HEK293 (cell line): ENCODE results near the gene GFM2.

Experiments used
- CTCF ChIA-PET: fragments of 350-600 bp; formaldehyde crosslinking; extraction: SDS; loops from one replicate; lab custom pipeline; 2021; ENCODE audit warnings: antibody characterized with exemption; lab: Yijun Ruan, JAX
- POLR2A ChIA-PET: fragments of 300-600 bp; formaldehyde crosslinking; extraction: SDS; loops from one replicate; lab custom pipeline; 2020; ENCODE audit warnings: antibody characterized with exemption, inconsistent platforms; lab: Yijun Ruan, JAX
- H3K27ac ChIP-seq: fragments of 200-500 bp; sonication (Bioruptor generic); 2 replicates; pipeline ENCODE4 v1.5.1; 2014; ENCODE audit warnings: low read depth, low read length, control low read depth, inconsistent platforms; ENCODE audit errors: extremely low read depth
- H3K36me3 ChIP-seq, 2 experiments: fragments of 200-500 bp in 1 of 2; sonication (Bioruptor generic) in 1 of 2; 1 replicate in 1 of 2; 2 replicates in 1 of 2; pipeline ENCODE4 v1.5.1; 2014 to 2017; ENCODE audit warnings: inconsistent platforms in 2 of 2, low read length in 2 of 2; ENCODE audit not compliant: control insufficient read depth in 2 of 2, insufficient read depth in 1 of 2
- H3K4me1 ChIP-seq: fragments of 200-500 bp; sonication (Bioruptor generic); 2 replicates; pipeline ENCODE4 v1.5.1; 2014; ENCODE audit warnings: mild to moderate bottlenecking, low read length, inconsistent platforms; ENCODE audit not compliant: control insufficient read depth, insufficient read depth
- H3K4me3 ChIP-seq: 2 replicates; pipeline ENCODE4 v1.5.1; 2011; ENCODE audit warnings: low read depth, mild to moderate bottlenecking, control low read depth, low read length, moderate library complexity
- H3K9me3 ChIP-seq: fragments of 200-500 bp; sonication (Bioruptor generic); 2 replicates; pipeline ENCODE4 v1.5.1; 2014; ENCODE audit warnings: low read depth, low read length, inconsistent platforms; ENCODE audit not compliant: control insufficient read depth, insufficient read depth
- GLIS1 ChIP-seq: fragments of 450-650 bp; formaldehyde crosslinking; IDR thresholded peaks from 2 replicates; pipeline ENCODE4 v1.5.1; 2016; ENCODE audit warnings: missing biosample characterization, missing genetic modification characterization
- KLF10 ChIP-seq: fragments of 450-650 bp; IDR thresholded peaks from 2 replicates; pipeline ENCODE4 v1.5.1; 2018; ENCODE audit warnings: missing biosample characterization, mild to moderate bottlenecking, missing genetic modification characterization
- KLF16 ChIP-seq: fragments of 450-650 bp; formaldehyde crosslinking; IDR thresholded peaks from 2 replicates; pipeline ENCODE4 v1.5.1; 2017; ENCODE audit warnings: missing biosample characterization, missing genetic modification characterization
- WT1 ChIP-seq: fragments of 450-650 bp; formaldehyde crosslinking; IDR thresholded peaks from 2 replicates; pipeline ENCODE4 v1.5.1; 2016; ENCODE audit warnings: missing biosample characterization, missing genetic modification characterization
- ZBTB21 ChIP-seq: fragments of 450-650 bp; formaldehyde crosslinking; IDR thresholded peaks from 2 replicates; pipeline ENCODE4 v1.5.1; 2017; ENCODE audit warnings: missing biosample characterization, missing genetic modification characterization
- ZEB2 ChIP-seq: fragments of 450-650 bp; formaldehyde crosslinking; IDR thresholded peaks from 2 replicates; pipeline ENCODE4 v1.5.1; 2016; ENCODE audit warnings: missing biosample characterization, missing genetic modification characterization
- ZNF157 ChIP-seq: fragments of 450-650 bp; formaldehyde crosslinking; IDR thresholded peaks from 2 replicates; pipeline ENCODE4 v1.5.1; 2016; ENCODE audit warnings: missing biosample characterization, missing genetic modification characterization
- ZNF19 ChIP-seq: fragments of 450-650 bp; formaldehyde crosslinking; IDR thresholded peaks from 2 replicates; pipeline ENCODE4; 2016; ENCODE audit warnings: missing biosample characterization, missing genetic modification characterization, low read depth
- ZNF239 ChIP-seq: fragments of 450-650 bp; formaldehyde crosslinking; IDR thresholded peaks from 2 replicates; pipeline ENCODE4 v1.5.1; 2016; ENCODE audit warnings: missing biosample characterization, missing genetic modification characterization
- ZNF266 ChIP-seq: fragments of 450-650 bp; formaldehyde crosslinking; IDR thresholded peaks from 2 replicates; pipeline ENCODE4 v1.5.1; 2016; ENCODE audit warnings: missing biosample characterization, missing genetic modification characterization, low read depth
- ZNF311 ChIP-seq: fragments of 450-650 bp; formaldehyde crosslinking; IDR thresholded peaks from 2 replicates; pipeline ENCODE4 v1.5.1; 2017; ENCODE audit warnings: missing biosample characterization, missing genetic modification characterization, borderline replicate concordance
- ZNF341 ChIP-seq: fragments of 450-650 bp; formaldehyde crosslinking; IDR thresholded peaks from 2 replicates; pipeline ENCODE4; 2016; ENCODE audit warnings: low read depth, missing biosample characterization, missing genetic modification characterization
- ZNF350 ChIP-seq: fragments of 450-650 bp; formaldehyde crosslinking; IDR thresholded peaks from 2 replicates; pipeline ENCODE4 v1.5.0; 2017; ENCODE audit warnings: missing biosample characterization, mild to moderate bottlenecking, missing genetic modification characterization
- ZNF354C ChIP-seq: fragments of 450-650 bp; formaldehyde crosslinking; IDR thresholded peaks from 2 replicates; pipeline ENCODE4 v1.5.1; 2016; ENCODE audit warnings: missing biosample characterization, missing genetic modification characterization, low read depth, borderline replicate concordance
- ZNF37A ChIP-seq: fragments of 450-650 bp; IDR thresholded peaks from 2 replicates; pipeline ENCODE4 v1.5.1; 2018; ENCODE audit warnings: missing biosample characterization, missing genetic modification characterization
- ZNF501 ChIP-seq: fragments of 450-650 bp; formaldehyde crosslinking; IDR thresholded peaks from 2 replicates; pipeline ENCODE4 v1.5.1; 2016; ENCODE audit warnings: missing biosample characterization, missing genetic modification characterization
- ZNF530 ChIP-seq: fragments of 450-650 bp; formaldehyde crosslinking; IDR thresholded peaks from 2 replicates; pipeline ENCODE4 v1.5.1; 2016; ENCODE audit warnings: low read depth, missing biosample characterization, missing genetic modification characterization
- ZNF596 ChIP-seq: fragments of 450-650 bp; IDR thresholded peaks from 2 replicates; pipeline ENCODE4 v1.5.0; 2018; ENCODE audit warnings: missing biosample characterization, mild to moderate bottlenecking, missing genetic modification characterization, moderate library complexity
- ZNF610 ChIP-seq: fragments of 450-650 bp; formaldehyde crosslinking; IDR thresholded peaks from 2 replicates; pipeline ENCODE4 v1.5.1; 2016; ENCODE audit warnings: missing biosample characterization, missing genetic modification characterization, borderline replicate concordance
- ZNF621 ChIP-seq: fragments of 450-650 bp; formaldehyde crosslinking; IDR thresholded peaks from 2 replicates; pipeline ENCODE4 v1.5.1; 2017; ENCODE audit warnings: missing biosample characterization, missing genetic modification characterization
- ZNF701 ChIP-seq: fragments of 450-650 bp; formaldehyde crosslinking; IDR thresholded peaks from 2 replicates; pipeline ENCODE4 v1.5.1; 2016; ENCODE audit warnings: missing biosample characterization, missing genetic modification characterization
- ZNF707 ChIP-seq: fragments of 450-650 bp; formaldehyde crosslinking; IDR thresholded peaks from 2 replicates; pipeline ENCODE4 v1.5.1; 2016; ENCODE audit warnings: missing biosample characterization, missing genetic modification characterization
- ZSCAN23 ChIP-seq: fragments of 450-650 bp; formaldehyde crosslinking; IDR thresholded peaks from 2 replicates; pipeline ENCODE4 v1.5.1; 2016; ENCODE audit warnings: missing biosample characterization, missing genetic modification characterization
- TF ChIP-seq, protein P1 (sequence below): fragments of 450-650 bp; formaldehyde crosslinking; IDR thresholded peaks from 2 replicates; pipeline ENCODE4 v1.5.1; 2016; ENCODE audit warnings: missing biosample characterization, missing genetic modification characterization
- TF ChIP-seq, protein P2 (sequence below): fragments of 450-650 bp; formaldehyde crosslinking; IDR thresholded peaks from 2 replicates; pipeline ENCODE4 v1.5.1; 2016; ENCODE audit warnings: missing biosample characterization, missing genetic modification characterization, borderline replicate concordance
- TF ChIP-seq, protein P3 (sequence below): fragments of 450-650 bp; formaldehyde crosslinking; conservative IDR thresholded peaks from 2 replicates; pipeline ENCODE4 v1.5.1; 2016; ENCODE audit warnings: low read depth, missing biosample characterization, missing genetic modification characterization
- TF ChIP-seq, protein P4 (sequence below): fragments of 450-650 bp; formaldehyde crosslinking; optimal IDR thresholded peaks from 2 replicates; pipeline ENCODE3; 2016; ENCODE audit warnings: missing biosample characterization, mild to moderate bottlenecking, missing genetic modification characterization
- TF ChIP-seq, protein P5 (sequence below): fragments of 450-650 bp; formaldehyde crosslinking; IDR thresholded peaks from 2 replicates; pipeline ENCODE4 v1.5.1; 2016; ENCODE audit warnings: missing biosample characterization, missing genetic modification characterization

Gene GFM2

DNA sequence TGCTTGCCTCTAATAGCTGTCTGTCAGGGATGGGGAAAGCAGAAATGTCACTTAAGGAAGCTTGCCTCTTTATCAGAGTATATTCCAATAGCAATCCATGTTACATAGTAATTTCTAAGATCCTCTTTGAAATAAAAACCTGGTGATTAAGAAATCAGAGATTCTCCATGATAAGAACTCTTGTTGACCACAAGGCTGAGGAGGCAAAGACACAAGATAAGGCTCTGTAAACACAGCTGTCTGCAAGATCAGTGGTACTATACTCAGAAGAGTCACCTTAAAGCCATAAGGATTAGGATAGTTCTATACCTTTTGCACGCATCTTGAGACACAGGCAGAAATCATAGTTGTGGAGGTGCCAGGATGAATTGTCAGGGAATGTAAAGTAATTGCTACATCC is 41.6 kb downstream of the GFM2 start:
- TF ChIP-seq, protein P1, sequence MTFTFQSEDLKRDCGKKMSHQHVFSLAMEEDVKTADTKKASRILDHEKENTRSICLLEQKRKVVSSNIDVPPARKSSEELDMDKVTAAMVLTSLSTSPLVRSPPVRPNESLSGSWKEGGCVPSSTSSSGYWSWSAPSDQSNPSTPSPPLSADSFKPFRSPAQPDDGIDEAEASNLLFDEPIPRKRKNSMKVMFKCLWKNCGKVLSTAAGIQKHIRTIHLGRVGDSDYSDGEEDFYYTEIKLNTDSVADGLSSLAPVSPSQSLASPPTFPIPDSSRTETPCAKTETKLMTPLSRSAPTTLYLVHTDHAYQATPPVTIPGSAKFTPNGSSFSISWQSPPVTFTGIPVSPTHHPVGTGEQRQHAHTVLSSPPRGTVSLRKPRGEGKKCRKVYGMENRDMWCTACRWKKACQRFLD (tag by site-specific recombination) = no peak
- TF ChIP-seq, protein P2, sequence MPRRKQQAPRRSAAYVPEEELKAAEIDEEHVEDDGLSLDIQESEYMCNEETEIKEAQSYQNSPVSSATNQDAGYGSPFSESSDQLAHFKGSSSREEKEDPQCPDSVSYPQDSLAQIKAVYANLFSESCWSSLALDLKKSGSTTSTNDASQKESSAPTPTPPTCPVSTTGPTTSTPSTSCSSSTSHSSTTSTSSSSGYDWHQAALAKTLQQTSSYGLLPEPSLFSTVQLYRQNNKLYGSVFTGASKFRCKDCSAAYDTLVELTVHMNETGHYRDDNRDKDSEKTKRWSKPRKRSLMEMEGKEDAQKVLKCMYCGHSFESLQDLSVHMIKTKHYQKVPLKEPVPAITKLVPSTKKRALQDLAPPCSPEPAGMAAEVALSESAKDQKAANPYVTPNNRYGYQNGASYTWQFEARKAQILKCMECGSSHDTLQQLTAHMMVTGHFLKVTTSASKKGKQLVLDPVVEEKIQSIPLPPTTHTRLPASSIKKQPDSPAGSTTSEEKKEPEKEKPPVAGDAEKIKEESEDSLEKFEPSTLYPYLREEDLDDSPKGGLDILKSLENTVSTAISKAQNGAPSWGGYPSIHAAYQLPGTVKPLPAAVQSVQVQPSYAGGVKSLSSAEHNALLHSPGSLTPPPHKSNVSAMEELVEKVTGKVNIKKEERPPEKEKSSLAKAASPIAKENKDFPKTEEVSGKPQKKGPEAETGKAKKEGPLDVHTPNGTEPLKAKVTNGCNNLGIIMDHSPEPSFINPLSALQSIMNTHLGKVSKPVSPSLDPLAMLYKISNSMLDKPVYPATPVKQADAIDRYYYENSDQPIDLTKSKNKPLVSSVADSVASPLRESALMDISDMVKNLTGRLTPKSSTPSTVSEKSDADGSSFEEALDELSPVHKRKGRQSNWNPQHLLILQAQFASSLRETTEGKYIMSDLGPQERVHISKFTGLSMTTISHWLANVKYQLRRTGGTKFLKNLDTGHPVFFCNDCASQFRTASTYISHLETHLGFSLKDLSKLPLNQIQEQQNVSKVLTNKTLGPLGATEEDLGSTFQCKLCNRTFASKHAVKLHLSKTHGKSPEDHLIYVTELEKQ (tag by site-specific recombination) = no peak
- no peak for TF ChIP-seq ZNF266
- TF ChIP-seq ZEB2 (tag by site-specific recombination) = no peak
- no peak for TF ChIP-seq ZNF311 (tag by site-specific recombination)
- no peak for TF ChIP-seq ZNF707 (tag by site-specific recombination)
- TF ChIP-seq, protein P3, sequence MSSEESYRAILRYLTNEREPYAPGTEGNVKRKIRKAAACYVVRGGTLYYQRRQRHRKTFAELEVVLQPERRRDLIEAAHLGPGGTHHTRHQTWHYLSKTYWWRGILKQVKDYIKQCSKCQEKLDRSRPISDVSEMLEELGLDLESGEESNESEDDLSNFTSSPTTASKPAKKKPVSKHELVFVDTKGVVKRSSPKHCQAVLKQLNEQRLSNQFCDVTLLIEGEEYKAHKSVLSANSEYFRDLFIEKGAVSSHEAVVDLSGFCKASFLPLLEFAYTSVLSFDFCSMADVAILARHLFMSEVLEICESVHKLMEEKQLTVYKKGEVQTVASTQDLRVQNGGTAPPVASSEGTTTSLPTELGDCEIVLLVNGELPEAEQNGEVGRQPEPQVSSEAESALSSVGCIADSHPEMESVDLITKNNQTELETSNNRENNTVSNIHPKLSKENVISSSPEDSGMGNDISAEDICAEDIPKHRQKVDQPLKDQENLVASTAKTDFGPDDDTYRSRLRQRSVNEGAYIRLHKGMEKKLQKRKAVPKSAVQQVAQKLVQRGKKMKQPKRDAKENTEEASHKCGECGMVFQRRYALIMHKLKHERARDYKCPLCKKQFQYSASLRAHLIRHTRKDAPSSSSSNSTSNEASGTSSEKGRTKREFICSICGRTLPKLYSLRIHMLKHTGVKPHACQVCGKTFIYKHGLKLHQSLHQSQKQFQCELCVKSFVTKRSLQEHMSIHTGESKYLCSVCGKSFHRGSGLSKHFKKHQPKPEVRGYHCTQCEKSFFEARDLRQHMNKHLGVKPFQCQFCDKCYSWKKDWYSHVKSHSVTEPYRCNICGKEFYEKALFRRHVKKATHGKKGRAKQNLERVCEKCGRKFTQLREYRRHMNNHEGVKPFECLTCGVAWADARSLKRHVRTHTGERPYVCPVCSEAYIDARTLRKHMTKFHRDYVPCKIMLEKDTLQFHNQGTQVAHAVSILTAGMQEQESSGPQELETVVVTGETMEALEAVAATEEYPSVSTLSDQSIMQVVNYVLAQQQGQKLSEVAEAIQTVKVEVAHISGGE (tag by site-specific recombination) = no peak
- TF ChIP-seq KLF16 = no peak
- TF ChIP-seq GLIS1 (tag by site-specific recombination) = no peak
- TF ChIP-seq ZNF621 (tag by site-specific recombination) = no peak
- TF ChIP-seq ZNF239 (tag by site-specific recombination) = no peak
- TF ChIP-seq ZNF596 (tag by site-specific recombination) = no peak
- TF ChIP-seq KLF10 (tag by site-specific recombination) = no peak
- no peak for TF ChIP-seq ZNF341
- no peak for TF ChIP-seq ZNF701 (tag by site-specific recombination)
- TF ChIP-seq ZBTB21 (tag by site-specific recombination) = no peak
- TF ChIP-seq, protein P4, sequence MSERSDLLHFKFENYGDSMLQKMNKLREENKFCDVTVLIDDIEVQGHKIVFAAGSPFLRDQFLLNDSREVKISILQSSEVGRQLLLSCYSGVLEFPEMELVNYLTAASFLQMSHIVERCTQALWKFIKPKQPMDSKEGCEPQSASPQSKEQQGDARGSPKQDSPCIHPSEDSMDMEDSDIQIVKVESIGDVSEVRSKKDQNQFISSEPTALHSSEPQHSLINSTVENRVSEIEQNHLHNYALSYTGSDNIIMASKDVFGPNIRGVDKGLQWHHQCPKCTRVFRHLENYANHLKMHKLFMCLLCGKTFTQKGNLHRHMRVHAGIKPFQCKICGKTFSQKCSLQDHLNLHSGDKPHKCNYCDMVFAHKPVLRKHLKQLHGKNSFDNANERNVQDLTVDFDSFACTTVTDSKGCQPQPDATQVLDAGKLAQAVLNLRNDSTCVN = no peak
- TF ChIP-seq ZNF37A (tag by site-specific recombination) = no peak
- no peak overlapping the region for H3K27ac ChIP-seq
- no peaks in the 10 kb centered on the region for H3K9me3 ChIP-seq
- ChIA-PET CTCF (no interaction called here), POLR2A (no interaction called here)
- no peak overlapping the region for H3K4me3 ChIP-seq
- no peaks in the 10 kb centered on the region for H3K4me1 ChIP-seq
- H3K36me3 ChIP-seq = peaks cover 63 to 81% of the 10 kb centered on the region in 2 experiments

DNA sequence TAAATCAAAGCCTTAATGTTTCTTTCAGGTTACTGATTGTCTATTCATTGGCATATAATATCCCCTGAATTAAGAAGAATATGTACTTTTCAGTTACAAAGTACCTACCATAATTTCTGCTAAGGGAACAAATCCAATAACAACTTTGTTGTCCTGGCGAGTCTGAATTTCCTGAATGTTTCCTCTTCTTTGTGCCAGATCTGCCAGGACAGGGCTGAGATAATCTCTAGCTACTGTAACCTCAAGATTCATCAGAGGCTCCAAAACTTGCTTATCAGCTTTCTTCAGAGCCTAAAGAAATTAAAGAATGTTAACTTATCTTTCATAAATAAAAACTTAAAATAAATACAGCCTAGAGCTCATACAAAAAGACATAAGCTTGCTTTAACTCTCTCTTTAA is 44.6 kb downstream of the GFM2 start:
- Histone ChIP-seq H3K36me3 (peaks cover 68 to 86% of the 10 kb centered on the region in 2 experiments), H3K4me1 (no peaks in the 10 kb centered on the region), H3K4me3 (no peak overlapping the region), H3K27ac (no peak overlapping the region), H3K9me3 (no peaks in the 10 kb centered on the region)
- ChIA-PET CTCF (interaction anchor here (0.7 to 1.4 kb wide), 2 partner anchors 8 to 174 kb away, joined by 4 read pairs; no protein-coding TSS in a partner anchor), POLR2A (no interaction called here)
- no peak for TF ChIP-seq ZNF350 (tag by site-specific recombination)
- no peak for TF ChIP-seq ZBTB21 (tag by site-specific recombination)
- TF ChIP-seq ZNF610 (tag by site-specific recombination) = no peak
- no peak for TF ChIP-seq ZNF19 (tag by site-specific recombination)
- TF ChIP-seq WT1 (tag by site-specific recombination) = no peak
- TF ChIP-seq ZNF501 (tag by site-specific recombination) = no peak
- no peak for TF ChIP-seq ZSCAN23
- no peak for TF ChIP-seq ZNF354C (tag by site-specific recombination)
- no peak for TF ChIP-seq ZNF530 (tag by site-specific recombination)
- TF ChIP-seq ZNF157 = no peak
- no peak for TF ChIP-seq ZNF707 (tag by site-specific recombination)
- TF ChIP-seq, protein P5, sequence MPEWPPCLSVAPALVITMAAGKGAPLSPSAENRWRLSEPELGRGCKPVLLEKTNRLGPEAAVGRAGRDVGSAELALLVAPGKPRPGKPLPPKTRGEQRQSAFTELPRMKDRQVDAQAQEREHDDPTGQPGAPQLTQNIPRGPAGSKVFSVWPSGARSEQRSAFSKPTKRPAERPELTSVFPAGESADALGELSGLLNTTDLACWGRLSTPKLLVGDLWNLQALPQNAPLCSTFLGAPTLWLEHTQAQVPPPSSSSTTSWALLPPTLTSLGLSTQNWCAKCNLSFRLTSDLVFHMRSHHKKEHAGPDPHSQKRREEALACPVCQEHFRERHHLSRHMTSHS = no peak
